SK-N-SH (cell line): Measurements from ENCODE around the gene USP13.

ENCODE experiments used
- EP300 ChIP-seq, 2 experiments: IDR thresholded peaks; 2 replicates each; pipeline versions ENCODE4 v1.4.0 to v1.6.1; 2012; ENCODE audit warnings: borderline replicate concordance in 1 of 2, low read depth in 1 of 2, low read length in 1 of 2
- EZH2phosphoT487 ChIP-seq: fragments of 200-600 bp; sonication (generic); IDR thresholded peaks from 2 replicates; pipeline ENCODE4 v1.6.1; 2017; ENCODE audit warnings: low read depth, mixed run types, mild to moderate bottlenecking, antibody characterized with exemption, moderate library complexity, borderline replicate concordance
- GABPA ChIP-seq: IDR thresholded peaks from 2 replicates; pipeline ENCODE4 v1.4.0; 2012; ENCODE audit warnings: low read depth, mild to moderate bottlenecking
- JUND ChIP-seq: IDR thresholded peaks from 2 replicates; pipeline ENCODE4 v1.4.0; 2012
- MEF2A ChIP-seq: IDR thresholded peaks from 2 replicates; pipeline ENCODE4 v1.4.0; 2012; ENCODE audit warnings: low read depth, borderline replicate concordance
- NFIC ChIP-seq: IDR thresholded peaks from 2 replicates; pipeline ENCODE4 v1.4.0; 2012; ENCODE audit warnings: borderline replicate concordance
- POLR2AphosphoS5 ChIP-seq: IDR thresholded peaks from 2 replicates; pipeline ENCODE4 v1.6.1; 2012; ENCODE audit warnings: low read depth, low read length
- SIN3A ChIP-seq: IDR thresholded peaks from 2 replicates; pipeline ENCODE4 v1.6.1; 2012; ENCODE audit warnings: low read depth, mild to moderate bottlenecking, low read length, moderate library complexity, borderline replicate concordance
- TCF12 ChIP-seq: IDR thresholded peaks from 2 replicates; pipeline ENCODE4 v1.4.0; 2012
- YY1 ChIP-seq: IDR thresholded peaks from 2 replicates; pipeline ENCODE4 v1.4.0; 2012; ENCODE audit warnings: low read depth, mild to moderate bottlenecking
- TF ChIP-seq, protein P1 (sequence below): IDR thresholded peaks from 2 replicates; pipeline ENCODE4 v1.4.0; 2012; ENCODE audit warnings: low read depth, borderline replicate concordance
- TF ChIP-seq, protein P2 (sequence below): fragments of 200-600 bp; sonication (generic); IDR thresholded peaks from 2 replicates; pipeline ENCODE4 v1.6.1; 2017; ENCODE audit warnings: antibody characterized with exemption, mild to moderate bottlenecking, moderate library complexity
- TF ChIP-seq, protein P3 (sequence below): IDR thresholded peaks from 2 replicates; pipeline ENCODE4 v1.6.1; 2012; ENCODE audit warnings: mild to moderate bottlenecking, low read depth, low read length, moderate library complexity
- TF ChIP-seq, protein P4 (sequence below): fragments of 150-350 bp; IDR thresholded peaks from 2 replicates; pipeline ENCODE4 v1.6.1; 2016; ENCODE audit warnings: mild to moderate bottlenecking, low read depth, low read length

DNA sequence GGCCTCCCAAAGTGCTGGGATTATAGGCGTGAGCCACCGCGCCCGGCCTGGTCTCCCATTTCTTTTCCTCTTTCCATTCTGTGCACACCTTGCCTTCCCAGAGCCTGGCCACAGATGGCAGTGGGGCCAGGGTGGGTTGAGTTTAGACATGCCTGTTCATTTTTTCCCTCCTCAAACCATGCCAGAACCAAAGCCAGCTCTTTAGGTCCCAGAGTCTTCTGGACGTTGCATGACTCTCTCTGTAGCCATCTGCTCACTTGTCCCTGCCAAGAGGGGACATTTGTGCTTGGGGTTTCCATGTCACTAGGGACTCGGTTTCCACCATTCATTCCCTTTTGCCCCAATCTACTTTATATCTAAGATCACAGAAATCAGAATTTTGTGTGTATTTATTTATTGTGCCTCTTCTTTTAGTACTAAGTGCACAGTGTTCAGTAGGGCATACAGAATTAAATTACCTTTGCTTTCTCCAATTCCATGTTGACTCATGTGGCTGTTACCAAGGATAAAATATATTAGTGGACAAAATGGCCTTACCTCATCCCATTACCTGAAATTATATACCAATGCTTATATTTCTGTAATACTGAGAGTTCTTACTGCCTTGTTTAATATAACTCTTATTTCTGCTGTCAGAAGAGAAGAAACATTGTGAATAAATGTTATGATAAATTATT is 49.6 kb downstream of the USP13 start:
- no peak for TF ChIP-seq NFIC
- TF ChIP-seq JUND, result no peak
- no peak for TF ChIP-seq POLR2AphosphoS5
- TF ChIP-seq, protein P1, sequence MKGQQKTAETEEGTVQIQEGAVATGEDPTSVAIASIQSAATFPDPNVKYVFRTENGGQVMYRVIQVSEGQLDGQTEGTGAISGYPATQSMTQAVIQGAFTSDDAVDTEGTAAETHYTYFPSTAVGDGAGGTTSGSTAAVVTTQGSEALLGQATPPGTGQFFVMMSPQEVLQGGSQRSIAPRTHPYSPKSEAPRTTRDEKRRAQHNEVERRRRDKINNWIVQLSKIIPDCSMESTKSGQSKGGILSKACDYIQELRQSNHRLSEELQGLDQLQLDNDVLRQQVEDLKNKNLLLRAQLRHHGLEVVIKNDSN, result no peak
- TF ChIP-seq MEF2A, result no peak
- TF ChIP-seq EZH2phosphoT487, result no peak
- TF ChIP-seq EP300 (IDR thresholded peaks at IDR 0.05; ENCODE audit: borderline replicate concordance in 1 of 2, low read depth in 1 of 2, low read length in 1 of 2), result no peak
- TF ChIP-seq, protein P2, sequence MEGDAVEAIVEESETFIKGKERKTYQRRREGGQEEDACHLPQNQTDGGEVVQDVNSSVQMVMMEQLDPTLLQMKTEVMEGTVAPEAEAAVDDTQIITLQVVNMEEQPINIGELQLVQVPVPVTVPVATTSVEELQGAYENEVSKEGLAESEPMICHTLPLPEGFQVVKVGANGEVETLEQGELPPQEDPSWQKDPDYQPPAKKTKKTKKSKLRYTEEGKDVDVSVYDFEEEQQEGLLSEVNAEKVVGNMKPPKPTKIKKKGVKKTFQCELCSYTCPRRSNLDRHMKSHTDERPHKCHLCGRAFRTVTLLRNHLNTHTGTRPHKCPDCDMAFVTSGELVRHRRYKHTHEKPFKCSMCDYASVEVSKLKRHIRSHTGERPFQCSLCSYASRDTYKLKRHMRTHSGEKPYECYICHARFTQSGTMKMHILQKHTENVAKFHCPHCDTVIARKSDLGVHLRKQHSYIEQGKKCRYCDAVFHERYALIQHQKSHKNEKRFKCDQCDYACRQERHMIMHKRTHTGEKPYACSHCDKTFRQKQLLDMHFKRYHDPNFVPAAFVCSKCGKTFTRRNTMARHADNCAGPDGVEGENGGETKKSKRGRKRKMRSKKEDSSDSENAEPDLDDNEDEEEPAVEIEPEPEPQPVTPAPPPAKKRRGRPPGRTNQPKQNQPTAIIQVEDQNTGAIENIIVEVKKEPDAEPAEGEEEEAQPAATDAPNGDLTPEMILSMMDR, result no peak
- TF ChIP-seq GABPA, result no peak
- TF ChIP-seq YY1, result no peak
- TF ChIP-seq, protein P3, sequence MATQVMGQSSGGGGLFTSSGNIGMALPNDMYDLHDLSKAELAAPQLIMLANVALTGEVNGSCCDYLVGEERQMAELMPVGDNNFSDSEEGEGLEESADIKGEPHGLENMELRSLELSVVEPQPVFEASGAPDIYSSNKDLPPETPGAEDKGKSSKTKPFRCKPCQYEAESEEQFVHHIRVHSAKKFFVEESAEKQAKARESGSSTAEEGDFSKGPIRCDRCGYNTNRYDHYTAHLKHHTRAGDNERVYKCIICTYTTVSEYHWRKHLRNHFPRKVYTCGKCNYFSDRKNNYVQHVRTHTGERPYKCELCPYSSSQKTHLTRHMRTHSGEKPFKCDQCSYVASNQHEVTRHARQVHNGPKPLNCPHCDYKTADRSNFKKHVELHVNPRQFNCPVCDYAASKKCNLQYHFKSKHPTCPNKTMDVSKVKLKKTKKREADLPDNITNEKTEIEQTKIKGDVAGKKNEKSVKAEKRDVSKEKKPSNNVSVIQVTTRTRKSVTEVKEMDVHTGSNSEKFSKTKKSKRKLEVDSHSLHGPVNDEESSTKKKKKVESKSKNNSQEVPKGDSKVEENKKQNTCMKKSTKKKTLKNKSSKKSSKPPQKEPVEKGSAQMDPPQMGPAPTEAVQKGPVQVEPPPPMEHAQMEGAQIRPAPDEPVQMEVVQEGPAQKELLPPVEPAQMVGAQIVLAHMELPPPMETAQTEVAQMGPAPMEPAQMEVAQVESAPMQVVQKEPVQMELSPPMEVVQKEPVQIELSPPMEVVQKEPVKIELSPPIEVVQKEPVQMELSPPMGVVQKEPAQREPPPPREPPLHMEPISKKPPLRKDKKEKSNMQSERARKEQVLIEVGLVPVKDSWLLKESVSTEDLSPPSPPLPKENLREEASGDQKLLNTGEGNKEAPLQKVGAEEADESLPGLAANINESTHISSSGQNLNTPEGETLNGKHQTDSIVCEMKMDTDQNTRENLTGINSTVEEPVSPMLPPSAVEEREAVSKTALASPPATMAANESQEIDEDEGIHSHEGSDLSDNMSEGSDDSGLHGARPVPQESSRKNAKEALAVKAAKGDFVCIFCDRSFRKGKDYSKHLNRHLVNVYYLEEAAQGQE, result no peak
- TF ChIP-seq, protein P4, sequence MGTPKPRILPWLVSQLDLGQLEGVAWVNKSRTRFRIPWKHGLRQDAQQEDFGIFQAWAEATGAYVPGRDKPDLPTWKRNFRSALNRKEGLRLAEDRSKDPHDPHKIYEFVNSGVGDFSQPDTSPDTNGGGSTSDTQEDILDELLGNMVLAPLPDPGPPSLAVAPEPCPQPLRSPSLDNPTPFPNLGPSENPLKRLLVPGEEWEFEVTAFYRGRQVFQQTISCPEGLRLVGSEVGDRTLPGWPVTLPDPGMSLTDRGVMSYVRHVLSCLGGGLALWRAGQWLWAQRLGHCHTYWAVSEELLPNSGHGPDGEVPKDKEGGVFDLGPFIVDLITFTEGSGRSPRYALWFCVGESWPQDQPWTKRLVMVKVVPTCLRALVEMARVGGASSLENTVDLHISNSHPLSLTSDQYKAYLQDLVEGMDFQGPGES, result no peak
- no peak for TF ChIP-seq SIN3A
- TF ChIP-seq TCF12, result no peak
